Measurements from ENCODE around the gene NBPF6. TPM values are rescaled to one million over a fixed set of nuclear protein-coding genes. Genes with fewer than 3 reads are reported as not detected.

Gene NBPF6, protein sequence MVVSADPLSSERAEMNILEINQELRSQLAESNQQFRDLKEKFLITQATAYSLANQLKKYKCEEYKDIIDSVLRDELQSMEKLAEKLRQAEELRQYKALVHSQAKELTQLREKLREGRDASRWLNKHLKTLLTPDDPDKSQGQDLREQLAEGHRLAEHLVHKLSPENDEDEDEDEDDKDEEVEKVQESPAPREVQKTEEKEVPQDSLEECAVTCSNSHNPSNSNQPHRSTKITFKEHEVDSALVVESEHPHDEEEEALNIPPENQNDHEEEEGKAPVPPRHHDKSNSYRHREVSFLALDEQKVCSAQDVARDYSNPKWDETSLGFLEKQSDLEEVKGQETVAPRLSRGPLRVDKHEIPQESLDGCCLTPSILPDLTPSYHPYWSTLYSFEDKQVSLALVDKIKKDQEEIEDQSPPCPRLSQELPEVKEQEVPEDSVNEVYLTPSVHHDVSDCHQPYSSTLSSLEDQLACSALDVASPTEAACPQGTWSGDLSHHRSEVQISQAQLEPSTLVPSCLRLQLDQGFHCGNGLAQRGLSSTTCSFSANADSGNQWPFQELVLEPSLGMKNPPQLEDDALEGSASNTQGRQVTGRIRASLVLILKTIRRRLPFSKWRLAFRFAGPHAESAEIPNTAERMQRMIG
- total RNA-seq: under 1 TPM; 0.33 to 0.34 TPM

DNA sequence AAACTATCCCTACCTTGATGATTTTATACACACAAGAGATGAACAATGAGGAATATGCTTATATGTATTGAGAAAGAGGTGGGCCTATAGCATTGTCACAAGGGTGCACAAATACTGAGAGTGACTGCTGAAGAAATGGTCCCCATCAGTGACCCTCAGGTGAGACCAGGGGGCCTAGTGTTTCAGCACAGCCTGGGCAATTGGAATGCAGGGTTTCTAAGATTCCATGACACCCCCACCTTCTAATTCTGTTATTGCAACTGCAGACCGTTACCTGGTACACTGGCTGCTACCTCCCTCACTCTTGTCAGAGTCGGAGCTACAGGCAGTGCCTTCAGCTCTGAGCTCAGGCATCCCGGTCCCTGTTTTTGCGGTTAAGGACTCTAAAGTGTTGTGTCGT lies at the start of gene NBPF6:
Gene NBPF6, plus strand, starts transcription at position 301 of the 400 bp plus-strand sequence. CDS start 259 bp downstream, outside the sequence.

Other genes starting within 250 kb of the NBPF6 start
- gene SLC25A24, start 250.0 kb upstream of the NBPF6 start, total RNA-seq: 10 to 100 TPM; 34.1 to 52.9 TPM
- under 1 TPM in 1 of 2 donors, not detected in 1; under 0.01 TPM for gene NBPF4, start 206.3 kb upstream of the NBPF6 start, total RNA-seq
- gene EEIG2, start 109.8 kb downstream of the NBPF6 start, total RNA-seq: 10 to 100 TPM; 26.2 to 51.6 TPM
- 1 to 10 TPM; 3.4 to 3.7 TPM for gene HENMT1, start 210.8 kb downstream of the NBPF6 start, total RNA-seq
- 10 to 100 TPM; 17.2 to 22.3 TPM for gene PRPF38B, start 242.0 kb downstream of the NBPF6 start, total RNA-seq